Mucosa of descending colon (tissue), 3 donors: ENCODE measurements around the gene DCP2. TPM values are rescaled to one million over a fixed set of nuclear protein-coding genes. Genes with fewer than 3 reads are reported as not detected.

ENCODE experiments used
- ATAC-seq: fragments of 200-7000 bp; cut with Tn5 transposase; one replicate; pipeline ENCODE4 v1.9.1; 2020; ENCODE audit warnings: mild to moderate bottlenecking, moderate library complexity
- DNase-seq, 3 donors: peaks; one replicate each; pipeline ENCODE4 v3.0.0-alpha.2; 2020
- H3K36me3 ChIP-seq: fragments of 200-600 bp; one replicate; pipeline ENCODE4 v1.8.0; 2021; ENCODE audit warnings: low read depth, mild to moderate bottlenecking
- H3K4me1 ChIP-seq: fragments of 200-600 bp; one replicate; pipeline ENCODE4 v1.8.0; 2021; ENCODE audit warnings: low read depth, mild to moderate bottlenecking
- H3K4me3 ChIP-seq: fragments of 200-600 bp; one replicate; pipeline ENCODE4 v1.8.0; 2021; ENCODE audit warnings: mild to moderate bottlenecking
- H3K9me3 ChIP-seq: fragments of 200-600 bp; one replicate; pipeline ENCODE4 v1.8.0; 2021; ENCODE audit warnings: mild to moderate bottlenecking
- CTCF ChIP-seq: fragments of 200-600 bp; IDR thresholded peaks from one replicate; pipeline ENCODE4 v1.8.0; 2022; ENCODE audit warnings: antibody characterized with exemption, mild to moderate bottlenecking
- intact Hi-C, 2 donors: fragments of 100-400 bp; cut with DNase I in 1 of 2; cut with micrococcal nuclease in 1 of 2; formaldehyde crosslinking; loops; one replicate each; pipeline versions ENCODE4 v1.11.0 to v1.11.1; 2022; cut with DNase I, micrococcal nuclease
- total RNA-seq, 3 donors: library from RNA; stranded (reverse); fragmentation: NEBNext Ultra II Directional in 2 of 3; extraction: Animal tissue kit (Norgen Biotek cat#: 25700) in 2 of 3; gene quantifications; one replicate each; pipeline versions ENCODE4 v1.2.1 to v1.2.4, GENCODE V29; 2021 to 2023
- donor health status: DM: no; HTN: no; CAD: no; lungs with moderate emphysema.
- donor health status: DM: no; HTN: no; CAD: no.
- donor health status: DM: no; HTN: yes; CAD: no.

DCP2 gene
- total RNA-seq, 3 donors from 2014 or later = 29.3 to 36.4 (median 35.4) TPM

- intact Hi-C loops = no loop called here
- no peaks in the 10 kb centered on the region for H3K9me3 ChIP-seq
- H3K4me1 ChIP-seq = no peaks in the 10 kb centered on the region
- no peak for TF ChIP-seq CTCF
- no peaks in the 10 kb centered on the region for H3K36me3 ChIP-seq
- ATAC-seq (no peak), DNase-seq (no peak)
- H3K4me3 ChIP-seq = no peak overlapping the region
Observed at GRCh38 chr5:113048931-113049330, 72.3 kb downstream of the DCP2 start.

- Histone ChIP-seq H3K36me3 (no peaks in the 10 kb centered on the region), H3K4me1 (no peaks in the 10 kb centered on the region), H3K9me3 (no peaks in the 10 kb centered on the region), H3K4me3 (no peak overlapping the region)
- no peak for TF ChIP-seq CTCF
- intact Hi-C loops = no loop called here
- ATAC-seq (peak; percentile 35), DNase-seq (no peak)
Observed at GRCh38 chr5:113050721-113051382, 74.3 kb downstream of the DCP2 start.

GRCh38 chr5:113052041-113052795, 75.6 kb downstream of the DCP2 start:
- DNase-seq (no peak), ATAC-seq (no peak)
- intact Hi-C loops = no loop called here
- TF ChIP-seq CTCF = no peak
- Histone ChIP-seq H3K9me3 (no peaks in the 10 kb centered on the region), H3K4me1 (no peaks in the 10 kb centered on the region), H3K4me3 (no peak overlapping the region), H3K36me3 (no peaks in the 10 kb centered on the region)

GRCh38 chr5:113053511-113053995, 77.0 kb downstream of the DCP2 start:
- DNase-seq (no peak), ATAC-seq (no peak)
- no peak for TF ChIP-seq CTCF
- H3K4me1 ChIP-seq = no peaks in the 10 kb centered on the region
- no peak overlapping the region for H3K4me3 ChIP-seq
- intact Hi-C loops = no loop called here
- H3K36me3 ChIP-seq = no peaks in the 10 kb centered on the region
- H3K9me3 ChIP-seq = no peaks in the 10 kb centered on the region

GRCh38 chr5:113054899-113055298, 78.3 kb downstream of the DCP2 start:
- intact Hi-C loops = no loop called here
- Histone ChIP-seq H3K4me1 (no peaks in the 10 kb centered on the region), H3K9me3 (no peaks in the 10 kb centered on the region), H3K4me3 (no peak overlapping the region), H3K36me3 (no peaks in the 10 kb centered on the region)
- DNase-seq = no peak
- no peak for TF ChIP-seq CTCF
- no peak for ATAC-seq
